K562 (cell line): ENCODE measurements around the gene SEC14L3. TPM values are rescaled to one million over a fixed set of nuclear protein-coding genes. Genes with fewer than 3 reads are reported as not detected.
A peak's percentile ranks its signal among the peaks of the same experiment; 100 is the strongest.

Experiments used
- CBX1 ChIP-seq: sonication (generic); IDR thresholded peaks from 2 replicates; pipeline ENCODE4 v1.6.1; 2016; ENCODE audit warnings: antibody characterized with exemption, low read depth, mild to moderate bottlenecking
- CHCHD3 ChIP-seq: fragments of 250-450 bp; sonication (Bioruptor Pico); IDR thresholded peaks from 2 replicates; pipeline ENCODE4 v2.1.2; 2022; ENCODE audit warnings: mild to moderate bottlenecking
- GTF2E2 ChIP-seq: fragments of 200-800 bp; sonication (Bioruptor generic); IDR thresholded peaks from 2 replicates; pipeline ENCODE4 v1.6.1; 2016; ENCODE audit warnings: missing genetic modification characterization, missing compliant biosample characterization
- NR3C1 ChIP-seq: sonication (generic); formaldehyde crosslinking; IDR thresholded peaks from 2 replicates; pipeline ENCODE4 v1.8.1; 2022; ENCODE audit warnings: missing genetic modification reagents
- PHB2 ChIP-seq: fragments of 450-650 bp; IDR thresholded peaks from 2 replicates; pipeline ENCODE4 v1.6.1; 2017; ENCODE audit warnings: low read depth
- SMARCA5 ChIP-seq: fragments of 450-650 bp; IDR thresholded peaks from 2 replicates; pipeline ENCODE4 v1.6.1; 2016
- SMC3 ChIP-seq: conservative IDR thresholded peaks from 2 replicates; pipeline ENCODE4 v1.6.1; 2011; ENCODE audit warnings: low read depth, low read length, improper control_type of control experiment; ENCODE audit not compliant: insufficient read depth
- SOX6 ChIP-seq: fragments of 450-650 bp; IDR thresholded peaks from 2 replicates; pipeline ENCODE4 v1.6.1; 2014; ENCODE audit warnings: mild to moderate bottlenecking
- ZFP36 ChIP-seq: fragments of 150-350 bp; IDR thresholded peaks from 2 replicates; pipeline ENCODE4 v1.6.1; 2018; ENCODE audit warnings: low read length, low read depth; ENCODE audit not compliant: partially characterized antibody
- polyA plus RNA-seq, 8 experiments: library from polyadenylated mRNA; depleted of rRNA in 4 of 8; stranded (reverse) in 5 of 8; unstranded in 3 of 8; fragments of >200 nt; fragmentation: Nextera tagmentation in 2 of 8; fragmentation: Illumina TruSeq in 1 of 8; extraction: Ambion mirVana in 2 of 8; extraction: Trizol in 1 of 8; gene quantifications; 2 replicates each; pipeline versions ENCODE4 v1.2.1 to v1.2.3, GENCODE V29; 2011 to 2014; ENCODE audit warnings: inconsistent platforms in 1 of 8, missing spikeins in 1 of 8
- total RNA-seq, 7 experiments: library from RNA; depleted of rRNA in 6 of 7; stranded (reverse); fragments of >200 nt in 6 of 7; fragmentation: Illumina TruSeq in 2 of 7; extraction: Trizol in 2 of 7; gene quantifications; 2 replicates each; pipeline versions ENCODE4 v1.2.1 to v1.2.3, GENCODE V29; 2011 to 2021; ENCODE audit warnings: low replicate concordance in 1 of 7
- TF ChIP-seq, protein P1 (sequence below): fragments of 250-450 bp; sonication (Bioruptor Pico); IDR thresholded peaks from 2 replicates; pipeline ENCODE4 v1.5.0; 2020; ENCODE audit warnings: mild to moderate bottlenecking, borderline replicate concordance
- TF ChIP-seq, protein P2 (sequence below): sonication (generic); formaldehyde crosslinking; IDR thresholded peaks from 2 replicates; pipeline ENCODE4 v1.8.0; 2022; ENCODE audit warnings: mild to moderate bottlenecking, missing genetic modification reagents
- TF ChIP-seq, protein P3 (sequence below), 2 experiments: fragments of 450-650 bp; IDR thresholded peaks; 2 replicates each; pipeline ENCODE4 v1.6.1; 2016; ENCODE audit warnings: mild to moderate bottlenecking in 2 of 2, borderline replicate concordance in 1 of 2, low read depth in 1 of 2, moderate library complexity in 1 of 2

Gene SEC14L3
- total and polyA plus RNA-seq, 9 of the 15 experiments (the other 6 are each of a cell fraction or from before 2014, with no cell fraction given): not detected

DNA sequence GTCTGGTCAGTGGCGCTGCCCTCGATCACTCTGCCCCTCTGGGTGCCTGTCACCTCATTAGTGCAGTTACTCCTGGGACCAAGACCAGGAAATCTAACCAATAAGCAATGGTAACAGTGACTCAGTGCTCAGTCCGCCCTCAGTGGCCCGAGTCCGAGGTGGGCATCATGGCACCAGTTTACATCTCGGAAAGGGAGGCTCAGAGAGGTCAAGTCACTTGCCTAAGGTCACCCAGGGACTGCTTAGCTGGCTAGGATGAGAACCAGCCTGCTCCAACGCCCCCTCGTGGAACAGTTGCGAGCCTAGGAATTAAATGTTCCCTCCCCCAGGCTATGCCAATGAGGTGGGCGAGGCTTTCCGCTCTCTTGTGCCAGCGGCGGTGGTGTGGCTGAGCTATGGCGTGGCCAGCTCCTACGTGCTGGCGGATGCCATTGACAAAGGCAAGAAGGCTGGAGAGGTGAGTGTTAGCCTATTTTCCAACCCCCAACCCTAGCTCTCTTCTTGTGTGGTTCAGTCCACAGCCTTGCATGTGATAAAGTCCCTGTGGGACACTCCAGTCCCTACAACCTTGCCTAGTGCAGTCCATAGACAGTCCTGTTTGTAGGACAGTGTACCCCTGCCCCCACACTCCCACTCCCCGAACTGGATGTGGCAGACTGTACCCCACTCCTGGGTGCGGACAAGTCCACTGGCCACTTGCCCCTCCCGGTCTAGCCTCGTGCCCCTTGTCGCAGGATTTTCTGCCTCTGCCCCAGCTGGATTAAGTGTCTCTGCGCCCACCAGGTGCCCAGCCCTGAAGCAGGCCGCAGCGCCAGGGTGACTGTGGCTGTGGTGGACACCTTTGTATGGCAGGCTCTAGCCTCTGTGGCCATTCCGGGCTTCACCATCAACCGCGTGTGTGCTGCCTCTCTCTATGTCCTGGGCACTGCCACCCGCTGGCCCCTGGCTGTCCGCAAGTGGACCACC, 45.1 kb downstream of the SEC14L3 start (continued):
- TF ChIP-seq, protein P1, sequence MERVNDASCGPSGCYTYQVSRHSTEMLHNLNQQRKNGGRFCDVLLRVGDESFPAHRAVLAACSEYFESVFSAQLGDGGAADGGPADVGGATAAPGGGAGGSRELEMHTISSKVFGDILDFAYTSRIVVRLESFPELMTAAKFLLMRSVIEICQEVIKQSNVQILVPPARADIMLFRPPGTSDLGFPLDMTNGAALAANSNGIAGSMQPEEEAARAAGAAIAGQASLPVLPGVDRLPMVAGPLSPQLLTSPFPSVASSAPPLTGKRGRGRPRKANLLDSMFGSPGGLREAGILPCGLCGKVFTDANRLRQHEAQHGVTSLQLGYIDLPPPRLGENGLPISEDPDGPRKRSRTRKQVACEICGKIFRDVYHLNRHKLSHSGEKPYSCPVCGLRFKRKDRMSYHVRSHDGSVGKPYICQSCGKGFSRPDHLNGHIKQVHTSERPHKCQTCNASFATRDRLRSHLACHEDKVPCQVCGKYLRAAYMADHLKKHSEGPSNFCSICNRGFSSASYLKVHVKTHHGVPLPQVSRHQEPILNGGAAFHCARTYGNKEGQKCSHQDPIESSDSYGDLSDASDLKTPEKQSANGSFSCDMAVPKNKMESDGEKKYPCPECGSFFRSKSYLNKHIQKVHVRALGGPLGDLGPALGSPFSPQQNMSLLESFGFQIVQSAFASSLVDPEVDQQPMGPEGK: no peak
- TF ChIP-seq SMC3: 0 out of 2 replicates have a peak, but pooled peaks have one; percentile 25
- peak; percentile 96 for TF ChIP-seq ZFP36
- no peak for TF ChIP-seq CHCHD3 (CRISPR knock-in tag)
- TF ChIP-seq GTF2E2 (tag): no peak
- peak; percentile 89 for TF ChIP-seq SMARCA5
- TF ChIP-seq PHB2: no peak
- TF ChIP-seq, protein P2, sequence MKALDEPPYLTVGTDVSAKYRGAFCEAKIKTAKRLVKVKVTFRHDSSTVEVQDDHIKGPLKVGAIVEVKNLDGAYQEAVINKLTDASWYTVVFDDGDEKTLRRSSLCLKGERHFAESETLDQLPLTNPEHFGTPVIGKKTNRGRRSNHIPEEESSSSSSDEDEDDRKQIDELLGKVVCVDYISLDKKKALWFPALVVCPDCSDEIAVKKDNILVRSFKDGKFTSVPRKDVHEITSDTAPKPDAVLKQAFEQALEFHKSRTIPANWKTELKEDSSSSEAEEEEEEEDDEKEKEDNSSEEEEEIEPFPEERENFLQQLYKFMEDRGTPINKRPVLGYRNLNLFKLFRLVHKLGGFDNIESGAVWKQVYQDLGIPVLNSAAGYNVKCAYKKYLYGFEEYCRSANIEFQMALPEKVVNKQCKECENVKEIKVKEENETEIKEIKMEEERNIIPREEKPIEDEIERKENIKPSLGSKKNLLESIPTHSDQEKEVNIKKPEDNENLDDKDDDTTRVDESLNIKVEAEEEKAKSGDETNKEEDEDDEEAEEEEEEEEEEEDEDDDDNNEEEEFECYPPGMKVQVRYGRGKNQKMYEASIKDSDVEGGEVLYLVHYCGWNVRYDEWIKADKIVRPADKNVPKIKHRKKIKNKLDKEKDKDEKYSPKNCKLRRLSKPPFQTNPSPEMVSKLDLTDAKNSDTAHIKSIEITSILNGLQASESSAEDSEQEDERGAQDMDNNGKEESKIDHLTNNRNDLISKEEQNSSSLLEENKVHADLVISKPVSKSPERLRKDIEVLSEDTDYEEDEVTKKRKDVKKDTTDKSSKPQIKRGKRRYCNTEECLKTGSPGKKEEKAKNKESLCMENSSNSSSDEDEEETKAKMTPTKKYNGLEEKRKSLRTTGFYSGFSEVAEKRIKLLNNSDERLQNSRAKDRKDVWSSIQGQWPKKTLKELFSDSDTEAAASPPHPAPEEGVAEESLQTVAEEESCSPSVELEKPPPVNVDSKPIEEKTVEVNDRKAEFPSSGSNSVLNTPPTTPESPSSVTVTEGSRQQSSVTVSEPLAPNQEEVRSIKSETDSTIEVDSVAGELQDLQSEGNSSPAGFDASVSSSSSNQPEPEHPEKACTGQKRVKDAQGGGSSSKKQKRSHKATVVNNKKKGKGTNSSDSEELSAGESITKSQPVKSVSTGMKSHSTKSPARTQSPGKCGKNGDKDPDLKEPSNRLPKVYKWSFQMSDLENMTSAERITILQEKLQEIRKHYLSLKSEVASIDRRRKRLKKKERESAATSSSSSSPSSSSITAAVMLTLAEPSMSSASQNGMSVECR: 0 out of 2 replicates have a peak, but pooled peaks have one; percentile 40
- TF ChIP-seq CBX1: 0 out of 2 replicates have a peak, but pooled peaks have one; percentile 21
- TF ChIP-seq SOX6: no peak
- TF ChIP-seq NR3C1: no peak
- TF ChIP-seq, protein P3, sequence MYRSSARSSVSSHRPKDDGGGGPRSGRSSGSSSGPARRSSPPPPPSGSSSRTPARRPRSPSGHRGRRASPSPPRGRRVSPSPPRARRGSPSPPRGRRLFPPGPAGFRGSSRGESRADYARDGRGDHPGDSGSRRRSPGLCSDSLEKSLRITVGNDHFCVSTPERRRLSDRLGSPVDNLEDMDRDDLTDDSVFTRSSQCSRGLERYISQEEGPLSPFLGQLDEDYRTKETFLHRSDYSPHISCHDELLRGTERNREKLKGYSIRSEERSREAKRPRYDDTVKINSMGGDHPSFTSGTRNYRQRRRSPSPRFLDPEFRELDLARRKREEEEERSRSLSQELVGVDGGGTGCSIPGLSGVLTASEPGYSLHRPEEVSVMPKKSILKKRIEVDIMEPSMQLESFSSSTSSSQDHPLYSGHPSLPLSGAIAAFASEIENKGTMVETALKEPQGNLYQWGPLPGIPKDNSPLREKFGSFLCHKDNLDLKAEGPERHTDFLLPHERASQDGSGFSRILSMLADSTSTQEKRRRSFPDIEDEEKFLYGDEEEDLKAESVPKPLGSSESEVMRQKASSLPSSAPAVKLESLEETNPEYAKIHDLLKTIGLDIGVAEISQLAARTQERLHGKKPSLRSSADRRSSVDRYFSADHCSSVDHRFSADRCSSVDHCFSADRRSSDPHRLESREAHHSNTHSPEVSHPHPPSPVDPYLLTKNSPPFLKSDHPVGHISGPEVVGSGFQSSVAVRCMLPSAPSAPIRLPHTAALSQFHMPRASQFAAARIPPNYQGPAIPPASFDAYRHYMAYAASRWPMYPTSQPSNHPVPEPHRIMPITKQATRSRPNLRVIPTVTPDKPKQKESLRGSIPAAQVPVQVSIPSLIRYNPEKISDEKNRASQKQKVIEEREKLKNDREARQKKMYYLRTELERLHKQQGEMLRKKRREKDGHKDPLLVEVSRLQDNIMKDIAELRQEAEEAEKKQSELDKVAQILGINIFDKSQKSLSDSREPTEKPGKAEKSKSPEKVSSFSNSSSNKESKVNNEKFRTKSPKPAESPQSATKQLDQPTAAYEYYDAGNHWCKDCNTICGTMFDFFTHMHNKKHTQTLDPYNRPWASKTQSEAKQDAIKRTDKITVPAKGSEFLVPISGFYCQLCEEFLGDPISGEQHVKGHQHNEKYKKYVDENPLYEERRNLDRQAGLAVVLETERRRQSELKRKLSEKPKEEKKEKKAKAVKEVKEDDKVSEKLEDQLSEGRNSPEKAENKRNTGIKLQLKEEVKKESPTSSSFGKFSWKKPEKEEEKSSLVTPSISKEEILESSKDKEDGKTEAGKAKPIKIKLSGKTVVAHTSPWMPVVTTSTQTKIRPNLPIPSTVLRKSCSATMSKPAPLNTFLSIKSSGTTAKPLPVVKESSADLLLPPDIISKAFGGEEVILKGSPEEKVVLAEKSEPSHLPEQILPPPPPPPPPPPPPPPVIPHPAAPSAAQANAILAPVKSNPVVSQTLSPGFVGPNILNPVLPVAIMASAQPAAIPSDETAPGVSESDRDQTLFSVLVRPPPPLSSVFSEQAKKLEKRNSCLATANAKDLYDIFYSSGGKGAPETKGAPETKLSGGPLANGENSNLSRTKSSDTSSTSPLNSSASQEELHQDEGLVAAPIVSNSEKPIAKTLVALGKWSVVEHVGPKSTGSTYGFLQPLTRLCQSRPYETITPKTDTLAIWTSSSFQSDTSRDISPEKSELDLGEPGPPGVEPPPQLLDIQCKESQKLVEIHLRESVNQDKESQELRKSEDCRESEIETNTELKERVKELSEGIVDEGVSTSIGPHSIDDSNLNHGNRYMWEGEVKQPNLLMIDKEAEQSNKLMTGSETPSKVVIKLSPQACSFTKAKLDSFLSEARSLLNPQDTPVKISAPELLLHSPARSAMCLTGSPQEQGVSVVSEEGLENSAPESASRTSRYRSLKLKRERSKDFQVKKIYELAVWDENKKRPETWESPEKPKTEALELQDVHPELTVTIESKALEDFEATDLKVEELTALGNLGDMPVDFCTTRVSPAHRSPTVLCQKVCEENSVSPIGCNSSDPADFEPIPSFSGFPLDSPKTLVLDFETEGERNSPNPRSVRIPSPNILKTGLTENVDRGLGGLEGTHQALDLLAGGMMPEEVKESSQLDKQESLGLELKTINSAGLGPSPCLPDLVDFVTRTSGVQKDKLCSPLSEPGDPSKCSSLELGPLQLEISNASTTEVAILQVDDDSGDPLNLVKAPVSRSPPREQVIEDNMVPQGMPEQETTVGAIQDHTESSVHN (IDR thresholded peaks at IDR 0.05; ENCODE audit: borderline replicate concordance in 1 of 2, low read depth in 1 of 2): no peak
